K562 (cell line): ENCODE data around the gene RAB25. TPM values are rescaled to one million over a fixed set of nuclear protein-coding genes. Genes with fewer than 3 reads are reported as not detected.

Experiments used
- ATAC-seq: fragments of 200-7000 bp; cut with Tn5 transposase; 3 replicates; pipeline ENCODE4 v1.9.1; 2020; ENCODE audit warnings: moderate library complexity
- BruUV-seq: library from RNA; stranded (reverse); fragments of 400-500 nt; replicated peaks from 2 replicates; lab custom pipeline; 2021; lab: Mats Ljungman, UMichigan
- CTCF ChIA-PET: fragments of 300-600 bp; formaldehyde crosslinking; extraction: SDS; loops from one replicate; lab custom pipeline; 2021; ENCODE audit warnings: low intra/inter-chr PET ratio; lab: Yijun Ruan, JAX
- POLR2A ChIA-PET: fragments of 300-600, 350-650 bp; sonication (Branson Sonifier 250); formaldehyde crosslinking; extraction: SDS; loops from one replicate; lab custom pipeline; 2021; ENCODE audit warnings: antibody characterized with exemption, inconsistent platforms; lab: Yijun Ruan, JAX
- DNase-seq, 4 experiments: peaks; one replicate each; pipeline versions ENCODE4 v3.0.0 to v3.0.0-alpha.2; 2011 to 2018; ENCODE audit warnings: low spot score in 3 of 4, mixed read lengths in 3 of 4; ENCODE audit errors: extremely low read depth in 1 of 4
- FAIRE-seq: peaks from 2 replicates; lab custom pipeline; 2011; peaks lifted over from hg19 to GRCh38; lab: Jason Lieb, UNC
- H2AFZ ChIP-seq: 2 replicates; pipeline ENCODE4 v1.6.0; 2011; ENCODE audit warnings: low read depth, low read length, control low read depth, inconsistent platforms
- H3K27ac ChIP-seq: fragments of 200-600 bp; 3 replicates; pipeline ENCODE4 v1.8.0; 2011; ENCODE audit warnings: low read depth, mild to moderate bottlenecking, control low read depth, inconsistent platforms, low read length, moderate library complexity, mixed read lengths; ENCODE audit errors: extremely low read depth
- H3K27me3 ChIP-seq, 2 experiments: fragments of 300-600 bp in 1 of 2; 2 replicates in 1 of 2; 3 replicates in 1 of 2; pipeline versions ENCODE4 v1.6.0 to v1.8.0; 2011; ENCODE audit warnings: inconsistent platforms in 2 of 2, low read length in 2 of 2, mild to moderate bottlenecking in 1 of 2, mixed read lengths in 1 of 2, moderate library complexity in 1 of 2; ENCODE audit not compliant: control insufficient read depth in 2 of 2, insufficient read depth in 2 of 2
- H3K36me3 ChIP-seq: fragments of 300-600 bp; 3 replicates; pipeline ENCODE4 v1.8.0; 2011; ENCODE audit warnings: mild to moderate bottlenecking, low read length, inconsistent platforms; ENCODE audit not compliant: control insufficient read depth, insufficient read depth
- H3K4me1 ChIP-seq, 2 experiments: fragments of 200-600 bp in 1 of 2; replicated peaks in 1 of 2; 2 replicates in 1 of 2; 3 replicates in 1 of 2; pipeline versions ENCODE4 v1.5.1 to v1.8.0; 2011; ENCODE audit warnings: inconsistent platforms in 2 of 2, low read length in 2 of 2, mild to moderate bottlenecking in 1 of 2, mixed read lengths in 1 of 2, moderate library complexity in 1 of 2; ENCODE audit not compliant: control insufficient read depth in 2 of 2, insufficient read depth in 2 of 2
- H3K4me2 ChIP-seq: 2 replicates; pipeline ENCODE4 v1.6.1; 2011; ENCODE audit warnings: low read length, control low read depth, inconsistent platforms, mixed read lengths; ENCODE audit not compliant: insufficient read depth
- H3K4me3 ChIP-seq: fragments of 200-600 bp; sonication (generic), shearing (Covaris generic); 2 replicates; pipeline ENCODE4 v1.5.1; 2016; ENCODE audit warnings: control low read depth, inconsistent platforms
- H3K79me2 ChIP-seq: fragments of 200-600 bp; 3 replicates; pipeline ENCODE4 v1.8.0; 2011; ENCODE audit warnings: low read length, inconsistent platforms; ENCODE audit not compliant: control insufficient read depth, insufficient read depth
- H3K9ac ChIP-seq, 2 experiments: 2 replicates each; pipeline versions ENCODE4 v1.6.0 to v1.6.1; 2011; ENCODE audit warnings: low read depth in 2 of 2, low read length in 2 of 2, control low read depth in 1 of 2, inconsistent platforms in 1 of 2, mild to moderate bottlenecking in 1 of 2, mixed read lengths in 1 of 2; ENCODE audit not compliant: insufficient read depth in 1 of 2
- H3K9me1 ChIP-seq: one replicate; pipeline ENCODE4 v1.6.0; 2011; ENCODE audit warnings: inconsistent platforms, mild to moderate bottlenecking, low read length, moderate library complexity; ENCODE audit not compliant: control insufficient read depth, insufficient read depth
- H3K9me3 ChIP-seq: replicated peaks from 2 replicates; pipeline ENCODE4 v1.5.1; 2011; ENCODE audit warnings: low read depth, low read length, inconsistent platforms; ENCODE audit not compliant: control insufficient read depth, insufficient read depth
- H4K20me1 ChIP-seq: replicated peaks from 2 replicates; pipeline ENCODE4 v1.6.1; 2011; ENCODE audit warnings: low read length, inconsistent platforms, mixed read lengths; ENCODE audit not compliant: control insufficient read depth, insufficient read depth
- CHD1 ChIP-seq: fragments of 200-600 bp; sonication (generic); IDR thresholded peaks from one replicate; pipeline ENCODE4 v1.6.1; 2012; ENCODE audit warnings: mild to moderate bottlenecking, moderate library complexity, low read length, inconsistent platforms
- CREB5 ChIP-seq: fragments of 250-450 bp; sonication (Bioruptor Pico); IDR thresholded peaks from 2 replicates; pipeline ENCODE4 v1.5.0; 2020; ENCODE audit warnings: mild to moderate bottlenecking
- LARP7 ChIP-seq: fragments of 450-650 bp; IDR thresholded peaks from 2 replicates; pipeline ENCODE4 v1.6.1; 2016
- NR4A1 ChIP-seq, 2 experiments: fragments of 250-450 bp in 1 of 2; fragments of 450-650 bp in 1 of 2; sonication (Bioruptor Pico) in 1 of 2; IDR thresholded peaks; 2 replicates each; pipeline versions ENCODE4 v1.4.0 to v1.6.1; 2016 to 2020; ENCODE audit warnings: mild to moderate bottlenecking in 2 of 2, missing compliant biosample characterization in 1 of 2, missing genetic modification characterization in 1 of 2, moderate library complexity in 1 of 2
- PHB ChIP-seq: fragments of 250-450 bp; sonication (Bioruptor Pico); IDR thresholded peaks from 2 replicates; pipeline ENCODE4 v1.5.0; 2021
- POLR2B ChIP-seq: fragments of 450-650 bp; IDR thresholded peaks from 2 replicates; pipeline ENCODE4 v1.6.1; 2018; ENCODE audit warnings: low read depth; ENCODE audit not compliant: partially characterized antibody
- POLR2G ChIP-seq: fragments of 200-400 bp; formaldehyde crosslinking; IDR thresholded peaks from 2 replicates; pipeline ENCODE4 v1.6.1; 2017; ENCODE audit warnings: low read depth, mild to moderate bottlenecking, antibody characterized with exemption, low read length, moderate library complexity
- RFX7 ChIP-seq: fragments of 250-450 bp; sonication (Bioruptor Pico); IDR thresholded peaks from 2 replicates; pipeline ENCODE4 v1.5.1; 2021; ENCODE audit warnings: mild to moderate bottlenecking
- SAFB ChIP-seq: fragments of 200-400 bp; formaldehyde crosslinking; IDR thresholded peaks from 2 replicates; pipeline ENCODE4 v1.6.1; 2017; ENCODE audit warnings: low read depth, low read length, borderline replicate concordance
- ZBTB1 ChIP-seq: sonication (generic); formaldehyde crosslinking; IDR thresholded peaks from 2 replicates; pipeline ENCODE4 v1.8.1; 2023; ENCODE audit warnings: missing genetic modification reagents, low read depth, mild to moderate bottlenecking, borderline replicate concordance
- ZNF584 ChIP-seq: fragments of 200-800 bp; sonication (Bioruptor generic); IDR thresholded peaks from 2 replicates; pipeline ENCODE4 v1.6.1; 2016; ENCODE audit warnings: low read depth, mild to moderate bottlenecking, missing genetic modification characterization, missing compliant biosample characterization
- WGBS: fragments of 100-300 bp; shearing (Covaris generic); methylation state at CpG from one replicate; pipeline ENCODE4 v1.1.6; 2016; ENCODE audit warnings: low coverage, mixed read lengths; ENCODE audit not compliant: insufficient coverage; ENCODE audit errors: missing lambda C conversion rate; 5-methylcytosine and 5-hydroxymethylcytosine counted together
- in situ Hi-C: fragments of 300-500 bp; cut with MboI; formaldehyde crosslinking; loops from 4 replicates; pipeline ENCODE4 v1.15.0; 2018; ENCODE audit warnings: inconsistent platforms, mixed read lengths
- intact Hi-C: fragments of 100-400 bp; cut with micrococcal nuclease; formaldehyde crosslinking; loops from 2 replicates; pipeline ENCODE4 v1.14.2; 2022
- polyA plus RNA-seq, 8 experiments: library from polyadenylated mRNA; depleted of rRNA in 4 of 8; stranded (reverse) in 5 of 8; unstranded in 3 of 8; fragments of >200 nt; fragmentation: Nextera tagmentation in 2 of 8; fragmentation: Illumina TruSeq in 1 of 8; extraction: Ambion mirVana in 2 of 8; extraction: Trizol in 1 of 8; gene quantifications; 2 replicates each; pipeline versions ENCODE4 v1.2.1 to v1.2.3, GENCODE V29; 2011 to 2014; ENCODE audit warnings: inconsistent platforms in 1 of 8, missing spikeins in 1 of 8
- total RNA-seq, 7 experiments: library from RNA; depleted of rRNA in 6 of 7; stranded (reverse); fragments of >200 nt in 6 of 7; fragmentation: Illumina TruSeq in 2 of 7; extraction: Trizol in 2 of 7; gene quantifications; 2 replicates each; pipeline versions ENCODE4 v1.2.1 to v1.2.3, GENCODE V29; 2011 to 2021; ENCODE audit warnings: low replicate concordance in 1 of 7
- TF ChIP-seq, protein P1 (sequence below), 2 experiments: fragments of 450-650 bp; IDR thresholded peaks; 2 replicates each; pipeline ENCODE4 v1.6.1; 2018; ENCODE audit warnings: mild to moderate bottlenecking in 2 of 2, low read depth in 1 of 2; ENCODE audit not compliant: partially characterized antibody in 2 of 2
- TF ChIP-seq, protein P2 (sequence below): sonication (generic); formaldehyde crosslinking; IDR thresholded peaks from 2 replicates; pipeline ENCODE4 v1.5.0; 2020; ENCODE audit warnings: missing genetic modification reagents

RAB25 gene
- total and polyA plus RNA-seq, 9 of the 15 experiments (the other 6 are each of a cell fraction or from before 2014, with no cell fraction given) = 0.10 to 0.27 (median 0.13) TPM; not detected in 6

- TF ChIP-seq, protein P1, sequence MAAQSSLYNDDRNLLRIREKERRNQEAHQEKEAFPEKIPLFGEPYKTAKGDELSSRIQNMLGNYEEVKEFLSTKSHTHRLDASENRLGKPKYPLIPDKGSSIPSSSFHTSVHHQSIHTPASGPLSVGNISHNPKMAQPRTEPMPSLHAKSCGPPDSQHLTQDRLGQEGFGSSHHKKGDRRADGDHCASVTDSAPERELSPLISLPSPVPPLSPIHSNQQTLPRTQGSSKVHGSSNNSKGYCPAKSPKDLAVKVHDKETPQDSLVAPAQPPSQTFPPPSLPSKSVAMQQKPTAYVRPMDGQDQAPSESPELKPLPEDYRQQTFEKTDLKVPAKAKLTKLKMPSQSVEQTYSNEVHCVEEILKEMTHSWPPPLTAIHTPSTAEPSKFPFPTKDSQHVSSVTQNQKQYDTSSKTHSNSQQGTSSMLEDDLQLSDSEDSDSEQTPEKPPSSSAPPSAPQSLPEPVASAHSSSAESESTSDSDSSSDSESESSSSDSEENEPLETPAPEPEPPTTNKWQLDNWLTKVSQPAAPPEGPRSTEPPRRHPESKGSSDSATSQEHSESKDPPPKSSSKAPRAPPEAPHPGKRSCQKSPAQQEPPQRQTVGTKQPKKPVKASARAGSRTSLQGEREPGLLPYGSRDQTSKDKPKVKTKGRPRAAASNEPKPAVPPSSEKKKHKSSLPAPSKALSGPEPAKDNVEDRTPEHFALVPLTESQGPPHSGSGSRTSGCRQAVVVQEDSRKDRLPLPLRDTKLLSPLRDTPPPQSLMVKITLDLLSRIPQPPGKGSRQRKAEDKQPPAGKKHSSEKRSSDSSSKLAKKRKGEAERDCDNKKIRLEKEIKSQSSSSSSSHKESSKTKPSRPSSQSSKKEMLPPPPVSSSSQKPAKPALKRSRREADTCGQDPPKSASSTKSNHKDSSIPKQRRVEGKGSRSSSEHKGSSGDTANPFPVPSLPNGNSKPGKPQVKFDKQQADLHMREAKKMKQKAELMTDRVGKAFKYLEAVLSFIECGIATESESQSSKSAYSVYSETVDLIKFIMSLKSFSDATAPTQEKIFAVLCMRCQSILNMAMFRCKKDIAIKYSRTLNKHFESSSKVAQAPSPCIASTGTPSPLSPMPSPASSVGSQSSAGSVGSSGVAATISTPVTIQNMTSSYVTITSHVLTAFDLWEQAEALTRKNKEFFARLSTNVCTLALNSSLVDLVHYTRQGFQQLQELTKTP (IDR thresholded peaks at IDR 0.05; ENCODE audit: low read depth in 1 of 2, partially characterized antibody in 2 of 2) = no peak
- no peak for TF ChIP-seq PHB
- no peak for TF ChIP-seq POLR2B
Observed at GRCh38 chr1:156069490-156070455, 8.8 kb downstream of the RAB25 start (continued).

DNA sequence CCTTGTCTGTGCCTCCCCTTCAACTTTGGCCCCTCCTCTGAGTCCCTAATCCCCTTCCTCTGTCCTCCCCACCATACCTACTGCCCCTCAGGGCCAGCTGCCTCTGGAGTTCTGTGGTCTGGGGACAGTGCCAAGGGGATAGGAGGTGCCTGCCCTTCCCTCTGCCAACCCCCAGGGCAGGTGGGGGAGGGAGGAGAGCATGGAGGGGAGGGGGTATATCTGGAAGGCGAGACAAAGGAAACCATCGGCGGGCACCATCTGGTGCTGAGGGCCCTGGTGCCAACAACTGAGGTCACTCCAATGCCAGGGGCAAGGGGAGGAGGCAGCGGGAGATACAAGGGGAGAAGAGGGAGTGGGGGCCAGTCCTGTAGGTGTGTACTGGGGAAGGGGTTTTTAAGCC is 9.6 kb downstream of the RAB25 start:
- CTCF ChIA-PET = no interaction called here
- BruUV-seq = no TSS peak
- POLR2A ChIA-PET = interaction anchor here (0.7 kb wide), 2 partner anchors 8 to 40 kb away, joined by 3 to 4 read pairs; no protein-coding TSS in a partner anchor
- Histone ChIP-seq H3K79me2 (no peaks in the 10 kb centered on the region), H3K36me3 (peaks cover 3% of the 10 kb centered on the region; the same call in 1 of the 3 replicates), H4K20me1 (no peaks in the 10 kb centered on the region), H3K9me1 (no peaks in the 10 kb centered on the region), H3K4me3 (no peak overlapping the region), H3K4me1 (peaks cover 1 to 5% of the 10 kb centered on the region in 2 experiments; a peak in 4 of 5 replicates), H3K9me3 (no peaks in the 10 kb centered on the region), H3K4me2 (no peak overlapping the region), H3K27ac (no peak overlapping the region), H3K9ac (peak overlapping the region in 1 of 2 experiments; percentile 20; a peak in 1 of 4 replicates), H2AFZ (no peak overlapping the region), H3K27me3 (no peaks in the 10 kb centered on the region)
- ATAC-seq = no peak
- FAIRE-seq = no peak
- intact Hi-C loops (no loop called here), in situ Hi-C loops (no loop called here)
- no peak for DNase-seq
- 0% methylated on average over 2 of the region's 4 CpGs for WGBS
- TF ChIP-seq LARP7 = no peak
- no peak for TF ChIP-seq SAFB
- no peak for TF ChIP-seq ZNF584 (CRISPR knock-in tag)
- TF ChIP-seq, protein P2, sequence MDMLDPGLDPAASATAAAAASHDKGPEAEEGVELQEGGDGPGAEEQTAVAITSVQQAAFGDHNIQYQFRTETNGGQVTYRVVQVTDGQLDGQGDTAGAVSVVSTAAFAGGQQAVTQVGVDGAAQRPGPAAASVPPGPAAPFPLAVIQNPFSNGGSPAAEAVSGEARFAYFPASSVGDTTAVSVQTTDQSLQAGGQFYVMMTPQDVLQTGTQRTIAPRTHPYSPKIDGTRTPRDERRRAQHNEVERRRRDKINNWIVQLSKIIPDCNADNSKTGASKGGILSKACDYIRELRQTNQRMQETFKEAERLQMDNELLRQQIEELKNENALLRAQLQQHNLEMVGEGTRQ (CRISPR knock-in tag) = no peak
- no peak for TF ChIP-seq RFX7 (CRISPR knock-in tag)
- TF ChIP-seq CREB5 = no peak
- TF ChIP-seq POLR2G = no peak
- no peak for TF ChIP-seq NR4A1 (CRISPR knock-in tag; IDR thresholded peaks at IDR 0.05)
- no peak for TF ChIP-seq NR4A1 (tag; IDR thresholded peaks at IDR 0.05)
- no peak for TF ChIP-seq CHD1
- no peak for TF ChIP-seq ZBTB1 (CRISPR knock-in tag)
